ENCODE results near the gene TRH. TPM values are rescaled to one million over a fixed set of nuclear protein-coding genes. Genes with fewer than 3 reads are reported as not detected.

TRH gene
- polyA plus RNA-seq, 1 experiment: not detected

- Histone ChIP-seq H3K27ac (ENCODE audit: low read depth, low read length) (no peak overlapping the region), H3K27me3 (ENCODE audit: control insufficient read depth, insufficient read depth, low read length) (peaks cover 50% of the 10 kb centered on the region), H3K9me3 (ENCODE audit: control insufficient read depth, insufficient read depth, low read length) (no peaks in the 10 kb centered on the region), H3K4me3 (ENCODE audit: low read depth, low read length) (no peak overlapping the region)
- TF ChIP-seq, protein P1, sequence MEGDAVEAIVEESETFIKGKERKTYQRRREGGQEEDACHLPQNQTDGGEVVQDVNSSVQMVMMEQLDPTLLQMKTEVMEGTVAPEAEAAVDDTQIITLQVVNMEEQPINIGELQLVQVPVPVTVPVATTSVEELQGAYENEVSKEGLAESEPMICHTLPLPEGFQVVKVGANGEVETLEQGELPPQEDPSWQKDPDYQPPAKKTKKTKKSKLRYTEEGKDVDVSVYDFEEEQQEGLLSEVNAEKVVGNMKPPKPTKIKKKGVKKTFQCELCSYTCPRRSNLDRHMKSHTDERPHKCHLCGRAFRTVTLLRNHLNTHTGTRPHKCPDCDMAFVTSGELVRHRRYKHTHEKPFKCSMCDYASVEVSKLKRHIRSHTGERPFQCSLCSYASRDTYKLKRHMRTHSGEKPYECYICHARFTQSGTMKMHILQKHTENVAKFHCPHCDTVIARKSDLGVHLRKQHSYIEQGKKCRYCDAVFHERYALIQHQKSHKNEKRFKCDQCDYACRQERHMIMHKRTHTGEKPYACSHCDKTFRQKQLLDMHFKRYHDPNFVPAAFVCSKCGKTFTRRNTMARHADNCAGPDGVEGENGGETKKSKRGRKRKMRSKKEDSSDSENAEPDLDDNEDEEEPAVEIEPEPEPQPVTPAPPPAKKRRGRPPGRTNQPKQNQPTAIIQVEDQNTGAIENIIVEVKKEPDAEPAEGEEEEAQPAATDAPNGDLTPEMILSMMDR (IDR thresholded peaks at IDR 0.05; ENCODE audit: low read depth, low read length): no peak
- ChIA-PET POLR2A (no interaction called here), CTCF (no interaction called here)
- no peak for DNase-seq (ENCODE audit: low read depth, low spot score)
These were observed 6.8 kb upstream of the TRH start for GRCh38 chr3:129967761-129968160.

- ChIA-PET CTCF (no interaction called here), POLR2A (no interaction called here)
- no peak overlapping the region for H3K4me3 ChIP-seq (ENCODE audit: low read depth, low read length)
- H3K27ac ChIP-seq (ENCODE audit: low read depth, low read length): no peak overlapping the region
- TF ChIP-seq, protein P1 (IDR thresholded peaks at IDR 0.05; ENCODE audit: low read depth, low read length): no peak
- peaks cover 7% of the 10 kb centered on the region; the same call in 1 of the 2 replicates for H3K9me3 ChIP-seq (ENCODE audit: control insufficient read depth, insufficient read depth, low read length)
- H3K27me3 ChIP-seq (ENCODE audit: control insufficient read depth, insufficient read depth, low read length): peaks cover 60% of the 10 kb centered on the region
- DNase-seq (ENCODE audit: low read depth, low spot score): no peak
These were observed 3.0 kb upstream of the TRH start for GRCh38 chr3:129971351-129972052.

- H3K4me3 ChIP-seq (ENCODE audit: low read depth, low read length): no peak overlapping the region
- POLR2A ChIA-PET: no interaction called here
- peaks cover 62% of the 10 kb centered on the region for H3K27me3 ChIP-seq (ENCODE audit: control insufficient read depth, insufficient read depth, low read length)
- TF ChIP-seq, protein P1 (IDR thresholded peaks at IDR 0.05; ENCODE audit: low read depth, low read length): no peak
- no peak for DNase-seq (ENCODE audit: low read depth, low spot score)
- CTCF ChIA-PET: no interaction called here
- peaks cover 7% of the 10 kb centered on the region; the same call in 1 of the 2 replicates for H3K9me3 ChIP-seq (ENCODE audit: control insufficient read depth, insufficient read depth, low read length)
- no peak overlapping the region for H3K27ac ChIP-seq (ENCODE audit: low read depth, low read length)
These were observed 2.2 kb upstream of the TRH start for GRCh38 chr3:129972301-129972700.

DNA sequence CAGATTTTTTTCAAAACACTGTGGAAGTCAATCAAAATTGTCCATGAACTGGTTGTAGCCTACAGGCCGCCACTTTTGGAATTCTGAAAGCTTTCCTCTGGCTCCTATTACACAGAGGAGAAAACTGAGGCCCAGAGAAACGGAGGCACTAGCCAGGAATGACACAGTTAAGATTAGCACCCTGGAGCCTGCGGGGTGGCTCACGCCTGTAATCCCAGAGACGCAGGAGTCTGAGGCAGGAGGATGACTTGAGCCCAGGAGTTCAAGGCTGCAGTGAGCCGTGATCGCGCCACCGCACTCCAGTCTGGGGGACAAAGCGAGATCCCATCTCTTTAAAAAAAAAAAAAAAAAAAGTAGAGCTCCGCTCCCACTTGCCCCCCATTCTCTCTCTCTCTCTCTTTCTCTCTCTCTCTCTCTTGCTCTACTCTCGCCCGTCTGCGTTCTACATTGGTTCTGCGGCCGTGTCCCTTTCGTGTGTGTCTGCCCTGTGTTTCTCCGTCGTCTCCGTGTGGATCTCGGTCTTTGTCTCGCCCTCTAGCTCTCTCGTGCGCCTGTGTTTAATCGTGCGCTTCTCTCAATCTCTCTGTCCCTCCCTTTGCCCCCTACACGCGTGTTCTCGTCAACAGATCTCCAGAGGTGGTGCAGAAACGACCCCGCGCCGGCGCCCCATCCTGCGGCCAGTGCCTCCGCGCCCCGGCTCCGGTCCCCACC is 512 bp upstream of the TRH start:
- Histone ChIP-seq H3K9me3 (ENCODE audit: control insufficient read depth, insufficient read depth, low read length) (peaks cover 7% of the 10 kb centered on the region; the same call in 1 of the 2 replicates), H3K27ac (ENCODE audit: low read depth, low read length) (no peak overlapping the region), H3K4me3 (ENCODE audit: low read depth, low read length) (no peak overlapping the region), H3K27me3 (ENCODE audit: control insufficient read depth, insufficient read depth, low read length) (peaks cover 68% of the 10 kb centered on the region)
- TF ChIP-seq, protein P1 (IDR thresholded peaks at IDR 0.05; ENCODE audit: low read depth, low read length): no peak
- POLR2A ChIA-PET: no interaction called here
- DNase-seq (ENCODE audit: low read depth, low spot score): no peak
- CTCF ChIA-PET: interaction anchor here (0.6 to 0.8 kb wide), 2 partner anchors 14 to 19 kb away, joined by 3 to 4 read pairs; no protein-coding TSS in a partner anchor

Measured in AG04450 (cell line).